Measurements from ENCODE around the gene TAS1R3. TPM values are rescaled to one million over a fixed set of nuclear protein-coding genes. Genes with fewer than 3 reads are reported as not detected.

Gene TAS1R3
- polyA plus RNA-seq, 3 donors: 0.21 to 0.29 (median 0.24) TPM

Other genes starting within 250 kb of the TAS1R3 start
- gene C1orf159, start 215.2 kb upstream of the TAS1R3 start, polyA plus RNA-seq (ENCODE audit: insufficient read length in 3 of 3): 1 to 10 TPM; 5.3 to 7.0 (median 6.3) TPM
- gene TTLL10, start 157.4 kb upstream of the TAS1R3 start, polyA plus RNA-seq (ENCODE audit: insufficient read length in 3 of 3): under 1 TPM; 0.29 to 0.71 (median 0.58) TPM
- under 1 TPM in 2 of 3 donors, not detected in 1; 0.33 to 0.68 TPM for gene TNFRSF18, start 124.7 kb upstream of the TAS1R3 start, polyA plus RNA-seq (ENCODE audit: insufficient read length in 3 of 3)
- 1 to 10 TPM in 1 of 3 donors, under 1 TPM in 2; 0.74 to 1.9 (median 0.93) TPM for gene TNFRSF4, start 117.1 kb upstream of the TAS1R3 start, polyA plus RNA-seq (ENCODE audit: insufficient read length in 3 of 3)
- 100 to 1,000 TPM; 109 to 126 (median 123) TPM for gene SDF4, start 99.3 kb upstream of the TAS1R3 start, polyA plus RNA-seq (ENCODE audit: insufficient read length in 3 of 3)
- gene B3GALT6, start 99.0 kb upstream of the TAS1R3 start, polyA plus RNA-seq (ENCODE audit: insufficient read length in 3 of 3): 10 to 100 TPM; 15.2 to 18.8 (median 18.4) TPM
- gene C1QTNF12, start 84.6 kb upstream of the TAS1R3 start, polyA plus RNA-seq (ENCODE audit: insufficient read length in 3 of 3): 1 to 10 TPM; 7.0 to 8.6 (median 7.4) TPM
- 10 to 100 TPM; 40.5 to 42.7 (median 42.1) TPM for gene UBE2J2, start 57.4 kb upstream of the TAS1R3 start, polyA plus RNA-seq (ENCODE audit: insufficient read length in 3 of 3)
- gene SCNN1D, start 50.8 kb upstream of the TAS1R3 start, polyA plus RNA-seq (ENCODE audit: insufficient read length in 3 of 3): 1 to 10 TPM; 2.1 to 2.6 (median 2.4) TPM
- gene ACAP3, start 23.4 kb upstream of the TAS1R3 start, polyA plus RNA-seq (ENCODE audit: insufficient read length in 3 of 3): 10 to 100 TPM; 15.1 to 18.0 (median 16.1) TPM
- gene PUSL1, start 22.7 kb upstream of the TAS1R3 start, polyA plus RNA-seq (ENCODE audit: insufficient read length in 3 of 3): 1 to 10 TPM; 5.4 to 6.3 (median 5.8) TPM
- 10 to 100 TPM; 85.7 to 89.1 (median 87.4) TPM for gene INTS11, start 6.6 kb upstream of the TAS1R3 start, polyA plus RNA-seq (ENCODE audit: insufficient read length in 3 of 3)
- 10 to 100 TPM in 2 of 3 donors, 1 to 10 TPM in 1; 9.1 to 12.9 (median 10.1) TPM for gene CPTP, start 6.5 kb upstream of the TAS1R3 start, polyA plus RNA-seq (ENCODE audit: insufficient read length in 3 of 3)
- gene DVL1, start 18.1 kb downstream of the TAS1R3 start, polyA plus RNA-seq (ENCODE audit: insufficient read length in 3 of 3): 10 to 100 TPM; 21.5 to 27.5 (median 24.5) TPM
- 100 to 1,000 TPM; 145 to 157 (median 156) TPM for gene MXRA8, start 27.3 kb downstream of the TAS1R3 start, polyA plus RNA-seq (ENCODE audit: insufficient read length in 3 of 3)
- 10 to 100 TPM; 51.9 to 65.7 (median 55.1) TPM for gene AURKAIP1, start 43.9 kb downstream of the TAS1R3 start, polyA plus RNA-seq (ENCODE audit: insufficient read length in 3 of 3)
- 100 to 1,000 TPM; 183 to 230 (median 206) TPM for gene CCNL2, start 68.1 kb downstream of the TAS1R3 start, polyA plus RNA-seq (ENCODE audit: insufficient read length in 3 of 3)
- gene MRPL20, start 76.0 kb downstream of the TAS1R3 start, polyA plus RNA-seq (ENCODE audit: insufficient read length in 3 of 3): 100 to 1,000 TPM; 107 to 136 (median 117) TPM
- gene ANKRD65, start 90.0 kb downstream of the TAS1R3 start, polyA plus RNA-seq (ENCODE audit: insufficient read length in 3 of 3): 10 to 100 TPM in 1 of 3 donors, 1 to 10 TPM in 2; 5.0 to 19.7 (median 7.1) TPM
- 10 to 100 TPM; 39.8 to 52.7 (median 48.0) TPM for gene VWA1, start 104.4 kb downstream of the TAS1R3 start, polyA plus RNA-seq (ENCODE audit: insufficient read length in 3 of 3)
- 1 to 10 TPM; 1.4 to 3.1 (median 2.0) TPM for gene ATAD3C, start 118.4 kb downstream of the TAS1R3 start, polyA plus RNA-seq (ENCODE audit: insufficient read length in 3 of 3)
- gene ATAD3B, start 140.5 kb downstream of the TAS1R3 start, polyA plus RNA-seq (ENCODE audit: insufficient read length in 3 of 3): 1 to 10 TPM; 8.1 to 9.8 (median 8.8) TPM
- gene ATAD3A, start 180.9 kb downstream of the TAS1R3 start, polyA plus RNA-seq (ENCODE audit: insufficient read length in 3 of 3): 10 to 100 TPM; 16.6 to 19.4 (median 18.1) TPM
- gene TMEM240, start 209.3 kb downstream of the TAS1R3 start, polyA plus RNA-seq (ENCODE audit: insufficient read length in 3 of 3): 1 to 10 TPM; 3.2 to 3.6 (median 3.5) TPM
- 10 to 100 TPM; 78.5 to 81.6 (median 79.1) TPM for gene SSU72, start 243.6 kb downstream of the TAS1R3 start, polyA plus RNA-seq (ENCODE audit: insufficient read length in 3 of 3)

All from right renal cortex interstitium (tissue), 3 donors.